Measurements from ENCODE around the gene HYAL1.

The HYAL1 gene

GRCh38 chr3:50303013-50303815, at the start of gene HYAL1:
HYAL1 (minus strand) TSS chr3:50303574; CDS start chr3:50302956, 618 bp downstream.
- no peak for DNase-seq

GRCh38 chr3:50352781-50353180, 49.4 kb upstream of the HYAL1 start:
- DNase-seq = no peak

DNA sequence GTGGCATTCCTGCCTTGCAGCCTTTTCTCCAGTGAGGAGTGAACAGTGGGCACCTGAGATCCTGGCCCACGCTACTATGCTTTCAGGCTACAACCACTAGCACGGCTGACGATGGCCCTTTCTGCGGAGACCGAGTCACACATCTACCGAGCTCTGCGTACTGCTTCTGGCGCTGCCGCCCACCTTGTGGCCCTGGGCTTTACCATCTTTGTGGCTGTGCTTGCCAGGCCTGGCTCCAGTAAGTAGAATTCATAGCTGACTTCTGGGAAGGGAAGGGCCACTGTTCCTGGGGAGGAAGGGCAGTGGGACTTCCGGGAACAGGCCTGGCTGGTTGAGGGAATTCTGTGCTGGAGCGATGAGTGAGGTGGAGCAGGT, 47.9 kb upstream of the HYAL1 start:
- no peak for DNase-seq

- DNase-seq = peak; percentile 99
Observed at GRCh38 chr3:50350527-50351322, 47.4 kb upstream of the HYAL1 start, which contains the start of the genes CYB561D2 and NPRL2. CYB561D2 (plus strand) TSS chr3:50350862; CDS start chr3:50351434, 572 bp downstream. NPRL2 (minus strand) TSS chr3:50350775; CDS start chr3:50350652, 123 bp downstream.

DNA sequence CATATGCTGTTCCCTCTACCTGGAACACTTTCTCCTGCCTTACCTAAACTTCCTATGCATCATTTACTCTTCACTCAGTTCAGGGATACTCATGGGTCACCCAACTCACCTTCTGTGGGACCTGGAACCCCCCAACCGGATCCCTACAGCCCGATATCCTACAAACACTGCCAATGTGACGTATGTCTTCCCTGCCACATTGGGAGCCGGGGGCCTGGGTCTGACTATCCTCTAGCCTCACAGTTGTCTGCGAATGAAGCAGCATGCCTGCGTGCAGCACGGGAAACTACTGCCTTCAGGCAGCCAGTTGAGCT, 46.8 kb upstream of the HYAL1 start:
- no peak for DNase-seq

GRCh38 chr3:50347187-50347813, 43.9 kb upstream of the HYAL1 start:
- DNase-seq = peak; percentile 77

DNA sequence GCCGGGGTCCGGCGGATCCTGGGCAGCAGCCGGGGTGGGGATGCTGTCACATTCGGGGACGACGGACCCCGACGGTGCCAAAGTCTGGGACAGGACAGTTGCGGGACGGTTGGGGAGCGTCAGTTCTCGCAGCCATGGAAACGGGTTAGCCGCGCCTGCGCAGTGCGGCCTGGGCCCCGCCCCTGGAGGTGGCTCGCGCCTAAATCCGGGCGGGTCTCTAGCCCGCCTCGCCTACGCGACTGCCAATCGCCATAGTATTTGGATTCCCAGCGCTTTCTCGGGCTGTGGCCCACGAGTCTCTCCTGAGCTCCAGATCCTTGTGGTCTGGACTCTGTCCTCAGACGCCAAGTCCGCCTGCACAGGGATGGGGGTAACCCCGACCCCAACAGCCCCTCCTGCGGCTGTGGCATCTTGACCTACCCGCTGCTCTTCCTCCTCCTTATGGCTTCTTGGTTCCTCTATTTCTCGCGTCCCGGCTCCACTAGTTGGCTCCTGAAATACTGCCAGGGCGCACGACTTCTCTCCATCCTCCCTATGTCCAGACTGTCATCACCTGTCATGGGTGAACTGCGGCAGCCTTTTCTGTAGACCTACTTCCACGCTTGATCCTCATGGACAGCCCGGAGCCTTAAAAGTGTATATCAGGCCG, 42.3 kb upstream of the HYAL1 start, which contains the start of gene ZMYND10:
Gene ZMYND10, minus strand, starts transcription at position 147 of the 649 bp plus-strand sequence. CDS start 153 bp downstream, outside the sequence.
- peak; percentile 87 for DNase-seq

GRCh38 chr3:50345008-50345407, 41.6 kb upstream of the HYAL1 start:
- DNase-seq = no peak

GRCh38 chr3:50342813-50343633, 39.6 kb upstream of the HYAL1 start:
- no peak for DNase-seq

GRCh38 chr3:50341996-50342650, 38.7 kb upstream of the HYAL1 start:
- no peak for DNase-seq

DNA sequence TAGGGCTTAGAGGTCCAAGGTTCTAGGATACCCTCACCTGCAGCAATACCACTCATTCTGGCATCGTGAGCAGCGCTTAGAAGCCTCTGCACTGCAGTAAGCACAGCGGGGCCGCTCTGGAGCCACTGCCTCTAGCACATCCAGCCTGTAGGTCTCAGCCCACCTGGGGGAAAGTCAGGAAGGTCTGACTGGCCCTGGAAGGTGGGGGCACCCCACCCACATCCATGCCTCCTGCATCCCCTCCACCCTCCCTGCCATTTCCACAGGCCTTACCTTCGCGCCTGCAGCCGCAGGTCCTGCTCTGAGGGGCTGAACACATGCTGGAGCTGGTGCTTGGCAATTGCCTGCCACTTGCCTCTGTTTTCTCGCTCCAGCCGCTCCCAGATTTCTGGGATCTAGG, 38.2 kb upstream of the HYAL1 start:
- DNase-seq = no peak

DNA sequence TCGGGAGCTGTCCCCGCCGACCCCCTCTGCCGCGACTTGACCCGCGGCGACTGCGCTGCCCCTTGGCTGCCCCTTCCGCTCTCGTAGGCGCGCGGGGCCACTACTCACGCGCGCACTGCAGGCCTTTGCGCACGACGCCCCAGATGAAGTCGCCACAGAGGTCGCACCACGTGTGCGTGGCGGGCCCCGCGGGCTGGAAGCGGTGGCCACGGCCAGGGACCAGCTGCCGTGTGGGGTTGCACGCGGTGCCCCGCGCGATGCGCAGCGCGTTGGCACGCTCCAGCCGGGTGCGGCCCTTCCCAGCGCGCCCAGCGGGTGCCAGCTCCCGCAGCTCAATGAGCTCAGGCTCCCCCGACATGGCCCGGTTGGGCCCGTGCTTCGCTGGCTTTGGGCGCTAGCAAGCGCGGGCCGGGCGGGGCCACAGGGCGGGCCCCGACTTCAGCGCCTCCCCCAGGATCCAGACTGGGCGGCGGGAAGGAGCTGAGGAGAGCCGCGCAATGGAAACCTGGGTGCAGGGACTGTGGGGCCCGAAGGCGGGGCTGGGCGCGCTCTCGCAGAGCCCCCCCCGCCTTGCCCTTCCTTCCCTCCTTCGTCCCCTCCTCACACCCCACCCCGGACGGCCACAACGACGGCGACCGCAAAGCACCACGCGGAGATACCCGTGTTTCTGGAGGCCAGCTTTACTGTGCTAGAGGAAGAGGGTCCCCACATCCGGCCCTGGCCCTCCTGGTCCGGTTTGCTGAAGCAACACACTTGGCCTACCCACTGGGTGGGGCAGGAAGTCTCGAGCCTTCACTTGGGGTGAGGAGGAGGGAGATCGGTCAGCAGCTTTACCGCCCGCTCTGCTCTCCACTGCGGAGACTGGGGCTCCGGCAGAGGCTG, 37.3 kb upstream of the HYAL1 start, which contains the start of gene RASSF1:
Gene RASSF1, minus strand, starts transcription at position 389 of the 882 bp plus-strand sequence. Its CDS starts 31 bp downstream, at position 358.
- peak; percentile 46 for DNase-seq

DNA sequence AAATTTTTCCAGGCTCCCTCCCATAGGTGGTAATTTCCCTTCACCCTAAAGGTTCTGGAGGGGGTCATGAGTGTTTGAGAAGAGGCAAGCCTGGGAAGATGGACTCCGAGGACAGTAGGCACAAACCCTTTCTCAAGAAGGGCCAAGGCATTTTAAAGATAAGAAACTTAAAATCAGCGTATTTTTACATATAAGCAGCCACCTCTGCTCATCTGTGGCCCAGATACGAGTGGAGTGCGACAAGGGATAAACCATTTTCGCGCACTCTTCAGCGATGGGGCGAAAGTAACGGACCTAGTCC, 36.7 kb upstream of the HYAL1 start:
- no peak for DNase-seq

GRCh38 chr3:50339485-50340146, 36.2 kb upstream of the HYAL1 start:
- no peak for DNase-seq

DNA sequence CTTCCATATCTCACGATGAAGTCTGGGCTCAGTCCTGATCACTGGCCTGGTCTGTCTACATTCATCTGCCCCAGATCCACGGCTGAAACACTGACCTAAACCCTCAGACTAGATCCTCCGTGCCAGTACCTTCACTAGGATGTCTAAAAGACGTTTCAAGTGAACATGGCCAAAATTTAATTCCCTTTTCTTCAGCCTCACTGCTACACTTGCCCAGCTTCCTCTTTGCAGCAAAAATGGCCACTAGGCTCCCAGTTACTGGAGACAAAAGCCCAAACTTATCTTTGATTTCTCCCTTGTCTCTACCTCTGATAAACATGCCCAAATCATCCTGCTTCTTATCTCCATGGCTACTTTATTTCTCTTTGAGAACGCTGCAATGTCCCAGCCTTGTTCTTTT, 35.6 kb upstream of the HYAL1 start:
- no peak for DNase-seq

- DNase-seq = peak; percentile 97
Observed at GRCh38 chr3:50337175-50337861, 33.9 kb upstream of the HYAL1 start.

- DNase-seq = no peak
Observed at GRCh38 chr3:50336452-50337174, 33.2 kb upstream of the HYAL1 start.

- no peak for DNase-seq
Observed at GRCh38 chr3:50334339-50335075, 31.1 kb upstream of the HYAL1 start.

All from retina (tissue), 1 donor.